Left renal pelvis (tissue), 4 donors: ENCODE results near the gene FN1. TPM values are rescaled to one million over a fixed set of nuclear protein-coding genes. Genes with fewer than 3 reads are reported as not detected.

Source experiments
- DNase-seq, 4 donors: peaks; one replicate each; pipeline ENCODE4 v3.0.0-alpha.2; 2013; ENCODE audit warnings: low read depth in 4 of 4, low spot score in 3 of 4
- polyA plus RNA-seq, 4 donors: library from polyadenylated mRNA; unstranded; fragments of 120-200 nt; gene quantifications; one replicate each; pipeline ENCODE4 v1.2.1, GENCODE V29; 2013; ENCODE audit not compliant: insufficient read length in 4 of 4

FN1 gene
- polyA plus RNA-seq, 4 donors = 344 to 662 (median 555) TPM

GRCh38 chr2:215390550-215390913, 45.3 kb downstream of the FN1 start:
- DNase-seq = no peak

GRCh38 chr2:215388002-215388728, 47.7 kb downstream of the FN1 start:
- DNase-seq = no peak

GRCh38 chr2:215386566-215386965, 49.3 kb downstream of the FN1 start:
- no peak for DNase-seq

GRCh38 chr2:215384710-215385109, 51.2 kb downstream of the FN1 start:
- DNase-seq = no peak

- no peak for DNase-seq
Observed at GRCh38 chr2:215383652-215384279, 52.1 kb downstream of the FN1 start.

- DNase-seq = no peak
Observed at GRCh38 chr2:215382480-215382879, 53.4 kb downstream of the FN1 start.

GRCh38 chr2:215382011-215382410, 53.9 kb downstream of the FN1 start:
- no peak for DNase-seq

- DNase-seq = no peak
Observed at GRCh38 chr2:215380699-215381098, 55.2 kb downstream of the FN1 start.

GRCh38 chr2:215379948-215380347, 55.9 kb downstream of the FN1 start:
- DNase-seq = no peak

GRCh38 chr2:215379039-215379438, 56.8 kb downstream of the FN1 start:
- no peak for DNase-seq

GRCh38 chr2:215378045-215378444, 57.8 kb downstream of the FN1 start:
- no peak for DNase-seq

- DNase-seq = no peak
Observed at GRCh38 chr2:215377283-215377682, 58.6 kb downstream of the FN1 start.

GRCh38 chr2:215376103-215376780, 59.6 kb downstream of the FN1 start:
- no peak for DNase-seq

- DNase-seq = no peak
Observed at GRCh38 chr2:215375467-215375830, 60.4 kb downstream of the FN1 start.

GRCh38 chr2:215374642-215375466, 61.0 kb downstream of the FN1 start:
- no peak for DNase-seq

- no peak for DNase-seq
Observed at GRCh38 chr2:215374002-215374401, 61.9 kb downstream of the FN1 start.

GRCh38 chr2:215372968-215373649, 62.8 kb downstream of the FN1 start:
- no peak for DNase-seq

GRCh38 chr2:215371915-215372897, 63.7 kb downstream of the FN1 start:
- DNase-seq = no peak
